GM12878 (cell line): ENCODE data around the gene ANKRD11. TPM values are rescaled to one million over a fixed set of nuclear protein-coding genes. Genes with fewer than 3 reads are reported as not detected.

Experiments
- ATAC-seq: fragments of 200-7000 bp; cut with Tn5 transposase; 3 replicates; pipeline ENCODE4 v1.9.1; 2020; ENCODE audit warnings: mild to moderate bottlenecking, moderate library complexity
- BruUV-seq: library from RNA; stranded (reverse); fragments of 400-500 nt; replicated peaks from 2 replicates; lab custom pipeline; 2021; lab: Mats Ljungman, UMichigan
- CTCF ChIA-PET: fragments of 300-600 bp; sonication (Branson Sonifier 250); formaldehyde crosslinking; extraction: SDS; loops from one replicate; lab custom pipeline; 2021; ENCODE audit warnings: inconsistent platforms; lab: Yijun Ruan, JAX
- POLR2A ChIA-PET: fragments of 350-600 bp; formaldehyde crosslinking; extraction: SDS; loops from one replicate; lab custom pipeline; 2021; ENCODE audit warnings: inconsistent platforms; lab: Charles Lee
- RAD21 ChIA-PET: fragments of 300-600 bp; sonication (Branson Sonifier 250); formaldehyde crosslinking; loops from one replicate; lab custom pipeline; 2023; ENCODE audit warnings: antibody characterized with exemption; ENCODE audit not compliant: unreplicated experiment; lab: Charles Lee
- SMC1A ChIA-PET: fragments of 300-600 bp; sonication (Branson Sonifier 250); formaldehyde crosslinking; loops from one replicate; lab custom pipeline; 2023; ENCODE audit not compliant: unreplicated experiment, uncharacterized antibody; lab: Charles Lee
- DNase-seq: peaks from one replicate; pipeline ENCODE4 v3.0.0-alpha.2; 2011; ENCODE audit warnings: low read depth, low spot score
- FAIRE-seq: peaks from 3 replicates; lab custom pipeline; 2011; peaks lifted over from hg19 to GRCh38; lab: Jason Lieb, UNC
- H2AFZ ChIP-seq: 2 replicates; pipeline ENCODE4 v1.6.0; 2011; ENCODE audit warnings: low read depth, low read length, control low read depth; ENCODE audit not compliant: control insufficient read depth
- H3K27ac ChIP-seq: 2 replicates; pipeline ENCODE4 v1.5.1; 2011; ENCODE audit warnings: control low read depth; ENCODE audit not compliant: control insufficient read depth, insufficient read depth
- H3K27me3 ChIP-seq, 2 experiments: replicated peaks in 1 of 2; 2 replicates each; pipeline versions ENCODE4 v1.6.0 to v1.6.1; 2011; ENCODE audit warnings: low read length in 1 of 2; ENCODE audit not compliant: control insufficient read depth in 2 of 2, insufficient read depth in 2 of 2
- H3K36me3 ChIP-seq, 2 experiments: 2 replicates each; pipeline ENCODE4 v1.5.1; 2011; ENCODE audit warnings: low read length in 1 of 2; ENCODE audit not compliant: control insufficient read depth in 2 of 2, insufficient read depth in 2 of 2
- H3K4me1 ChIP-seq: 2 replicates; pipeline ENCODE4 v1.6.1; 2011; ENCODE audit warnings: mild to moderate bottlenecking, low read length, moderate library complexity, mixed read lengths; ENCODE audit not compliant: control insufficient read depth, insufficient read depth
- H3K4me2 ChIP-seq: 2 replicates; pipeline ENCODE4 v1.6.0; 2011; ENCODE audit warnings: control low read depth; ENCODE audit not compliant: control insufficient read depth, insufficient read depth
- H3K4me3 ChIP-seq: fragments of 200-600 bp; sonication (generic); 2 replicates; pipeline ENCODE4 v1.5.1; 2016
- H3K79me2 ChIP-seq: 2 replicates; pipeline ENCODE4 v1.6.0; 2011; ENCODE audit warnings: low read length; ENCODE audit not compliant: control insufficient read depth, insufficient read depth
- H3K9ac ChIP-seq: 2 replicates; pipeline ENCODE4 v1.8.0; 2011; ENCODE audit warnings: low read length, control low read depth, mixed read lengths; ENCODE audit not compliant: control insufficient read depth, insufficient read depth
- H3K9me3 ChIP-seq: replicated peaks from 3 replicates; pipeline ENCODE4 v1.5.1; 2011; ENCODE audit warnings: mild to moderate bottlenecking, low read length; ENCODE audit not compliant: control insufficient read depth, insufficient read depth
- H4K20me1 ChIP-seq: 2 replicates; pipeline ENCODE4 v1.6.0; 2011; ENCODE audit not compliant: control insufficient read depth, insufficient read depth
- CHD1 ChIP-seq: IDR thresholded peaks from 2 replicates; pipeline ENCODE4 v1.6.1; 2012; ENCODE audit warnings: low read depth, low read length, improper control_type of control experiment
- FOXM1 ChIP-seq: IDR thresholded peaks from 2 replicates; pipeline ENCODE4 v1.6.1; 2012; ENCODE audit warnings: low read depth, mild to moderate bottlenecking, inconsistent platforms, low read length, moderate library complexity
- HDGF ChIP-seq: fragments of 450-650 bp; IDR thresholded peaks from 2 replicates; pipeline ENCODE4 v1.6.1; 2016; ENCODE audit warnings: antibody characterized with exemption
- IKZF2 ChIP-seq, 2 experiments: fragments of 450-650 bp; IDR thresholded peaks; 2 replicates each; pipeline ENCODE4 v1.6.1; 2017; ENCODE audit warnings: mild to moderate bottlenecking in 2 of 2, moderate library complexity in 2 of 2
- IRF4 ChIP-seq: IDR thresholded peaks from 2 replicates; pipeline ENCODE4 v1.6.1; 2011; ENCODE audit warnings: low read depth, low read length
- JUNB ChIP-seq: IDR thresholded peaks from 2 replicates; pipeline ENCODE4 v1.6.1; 2016; ENCODE audit warnings: antibody characterized with exemption, mild to moderate bottlenecking
- KDM1A ChIP-seq: fragments of 200-600 bp; sonication (generic); IDR thresholded peaks from 2 replicates; pipeline ENCODE4 v1.6.1; 2016; ENCODE audit warnings: borderline replicate concordance
- LARP7 ChIP-seq: fragments of 450-650 bp; IDR thresholded peaks from 2 replicates; pipeline ENCODE4 v1.6.1; 2017; ENCODE audit warnings: mild to moderate bottlenecking
- MEF2A ChIP-seq: IDR thresholded peaks from 2 replicates; pipeline ENCODE4 v1.6.1; 2011; ENCODE audit warnings: low read depth, mild to moderate bottlenecking, low read length, moderate library complexity; ENCODE audit not compliant: insufficient read depth
- MTA3 ChIP-seq: IDR thresholded peaks from 2 replicates; pipeline ENCODE4 v1.6.1; 2012; ENCODE audit warnings: low read length, inconsistent platforms, borderline replicate concordance
- NFXL1 ChIP-seq: fragments of 450-650 bp; IDR thresholded peaks from 2 replicates; pipeline ENCODE4 v1.6.1; 2017; ENCODE audit warnings: antibody characterized with exemption, mild to moderate bottlenecking, borderline replicate concordance
- NR2C1 ChIP-seq: fragments of 450-650 bp; IDR thresholded peaks from 2 replicates; pipeline ENCODE4 v1.6.1; 2017; ENCODE audit warnings: antibody characterized with exemption, mild to moderate bottlenecking, moderate library complexity
- NR2C2 ChIP-seq: IDR thresholded peaks from 2 replicates; pipeline ENCODE4 v1.6.1; 2011; ENCODE audit warnings: borderline replicate concordance, low read depth; ENCODE audit not compliant: control insufficient read depth, insufficient read length
- RB1 ChIP-seq: fragments of 450-650 bp; formaldehyde crosslinking; IDR thresholded peaks from 2 replicates; pipeline ENCODE4 v1.6.1; 2017; ENCODE audit warnings: mild to moderate bottlenecking, borderline replicate concordance
- RBBP5 ChIP-seq: fragments of 200-600 bp; sonication (generic); conservative IDR thresholded peaks from 2 replicates; pipeline ENCODE4 v1.6.1; 2016
- RCOR1 ChIP-seq: conservative IDR thresholded peaks from 2 replicates; pipeline ENCODE4 v1.6.1; 2012; ENCODE audit warnings: low read depth, low read length, improper control_type of control experiment
- RELA ChIP-seq: fragments of 450-650 bp; IDR thresholded peaks from 2 replicates; pipeline ENCODE4 v1.8.0; 2014; ENCODE audit warnings: borderline replicate concordance; ENCODE audit not compliant: partially characterized antibody
- SIN3A ChIP-seq: IDR thresholded peaks from 2 replicates; pipeline ENCODE4 v1.6.1; 2012; ENCODE audit warnings: low read depth, low read length, improper control_type of control experiment
- SMAD1 ChIP-seq: fragments of 450-650 bp; IDR thresholded peaks from 2 replicates; pipeline ENCODE4 v1.6.1; 2018; ENCODE audit warnings: mild to moderate bottlenecking, low read depth; ENCODE audit not compliant: partially characterized antibody
- SMC3 ChIP-seq: IDR thresholded peaks from 2 replicates; pipeline ENCODE4 v1.6.1; 2011; ENCODE audit warnings: low read length, improper control_type of control experiment, borderline replicate concordance
- TAF1 ChIP-seq: IDR thresholded peaks from 2 replicates; pipeline ENCODE4 v1.6.1; 2011; ENCODE audit warnings: mild to moderate bottlenecking, low read depth, low read length, borderline replicate concordance
- TCF12 ChIP-seq: IDR thresholded peaks from 2 replicates; pipeline ENCODE4 v1.6.1; 2011; ENCODE audit warnings: low read depth, mild to moderate bottlenecking, low read length
- TCF3 ChIP-seq: IDR thresholded peaks from 2 replicates; pipeline ENCODE4 v1.6.1; 2012; ENCODE audit warnings: low read depth, mild to moderate bottlenecking, low read length, borderline replicate concordance; ENCODE audit not compliant: insufficient read depth
- TCF7 ChIP-seq: IDR thresholded peaks from 2 replicates; pipeline ENCODE4 v1.6.1; 2014; ENCODE audit warnings: antibody characterized with exemption, borderline replicate concordance
- ZNF384 ChIP-seq: IDR thresholded peaks from 2 replicates; pipeline ENCODE4 v1.6.1; 2012; ENCODE audit warnings: low read depth, mild to moderate bottlenecking, low read length, improper control_type of control experiment, borderline replicate concordance
- WGBS: methylation state at CpG from one replicate; pipeline ENCODE4 v1.1.6; 2016; ENCODE audit warnings: low lambda C conversion rate; ENCODE audit not compliant: insufficient replicate concordance, insufficient coverage; ENCODE audit errors: missing lambda C conversion rate; 5-methylcytosine and 5-hydroxymethylcytosine counted together
- in situ Hi-C: fragments of 300-500 bp; cut with MboI; formaldehyde crosslinking; loops from 9 replicates; pipeline ENCODE4 v1.14.3; 2018; ENCODE audit warnings: mixed read lengths
- intact Hi-C: fragments of 100-400 bp; cut with micrococcal nuclease; formaldehyde crosslinking; loops from one replicate; pipeline ENCODE4 v1.14.2; 2022; ENCODE audit not compliant: unreplicated experiment
- polyA plus RNA-seq, 11 experiments: library from polyadenylated mRNA; depleted of rRNA in 4 of 11; unstranded in 6 of 11; stranded (reverse) in 5 of 11; fragments of >200 nt; fragmentation: Nextera tagmentation in 4 of 11; fragmentation: Illumina TruSeq in 1 of 11; extraction: Ambion mirVana in 4 of 11; extraction: Trizol in 1 of 11; gene quantifications; 1 replicate in 1 of 11; 2 replicates in 10 of 11; pipeline versions ENCODE4 v1.2.1 to v1.2.3, GENCODE V29; 2011 to 2016; ENCODE audit warnings: inconsistent platforms in 2 of 11, missing spikeins in 2 of 11, low read depth in 1 of 11
- total RNA-seq, 4 experiments: library from RNA; depleted of rRNA in 3 of 4; stranded (reverse); fragments of >200 nt in 3 of 4; fragmentation: Illumina TruSeq in 1 of 4; extraction: Trizol in 1 of 4; gene quantifications; 2 replicates each; pipeline versions ENCODE4 v1.2.1 to v1.2.3, GENCODE V29; 2013 to 2021
- TF ChIP-seq, protein P1 (sequence below): fragments of 450-650 bp; IDR thresholded peaks from 2 replicates; pipeline ENCODE4 v1.6.1; 2017; ENCODE audit warnings: borderline replicate concordance
- TF ChIP-seq, protein P2 (sequence below): IDR thresholded peaks from 2 replicates; pipeline ENCODE4 v1.6.1; 2012; ENCODE audit warnings: low read depth, low read length, improper control_type of control experiment

Gene ANKRD11
- total and polyA plus RNA-seq, 10 of the 15 experiments (the other 5 are each of a cell fraction or from before 2014, with no cell fraction given), result 5.1 to 103 (median 27.4) TPM

DNA sequence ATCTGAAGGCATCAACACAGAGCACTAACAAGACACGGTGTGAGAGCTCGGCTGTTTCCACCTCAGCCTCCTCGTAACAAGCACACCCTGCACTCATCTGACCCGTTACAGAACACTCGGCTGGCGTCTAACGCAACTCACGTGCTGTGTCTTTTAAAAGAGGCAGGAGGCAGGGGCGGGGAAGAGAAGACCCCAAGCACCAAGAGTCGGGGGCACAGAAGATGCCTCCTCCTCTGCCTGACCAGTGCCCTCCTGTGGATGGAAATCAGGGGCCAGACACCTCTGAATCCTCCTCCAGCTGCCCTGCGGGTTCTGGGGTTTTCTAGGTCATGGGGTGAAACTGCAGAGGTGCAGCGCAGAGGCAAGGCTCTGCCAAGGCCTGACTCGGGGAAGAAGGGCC lies 198.6 kb downstream of the ANKRD11 start:
- peaks cover 6% of the 10 kb centered on the region for H4K20me1 ChIP-seq
- SMC1A ChIA-PET, result no interaction called here

DNA sequence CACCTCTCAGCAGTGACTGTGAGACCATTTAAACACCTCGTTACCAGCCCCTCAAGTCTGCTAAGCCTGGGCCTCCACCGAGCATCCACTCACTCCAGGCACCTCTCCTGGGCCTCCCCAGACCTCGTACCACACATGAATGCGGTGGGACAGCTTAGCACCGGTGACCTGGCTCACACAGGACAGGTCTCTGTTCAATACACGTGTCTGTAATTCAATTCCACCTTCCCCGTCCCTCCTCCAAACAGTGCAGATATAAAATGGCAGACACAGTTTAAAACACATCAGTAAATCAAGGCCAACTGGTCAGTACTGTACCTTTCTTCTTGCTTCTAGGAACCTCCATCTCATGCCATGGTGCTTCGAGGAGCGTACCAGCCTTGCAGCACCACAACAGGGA lies 199.0 kb downstream of the ANKRD11 start:
- CTCF ChIA-PET, result no interaction called here
- no peaks in the 10 kb centered on the region; the same call in none of the 2 replicates for H3K79me2 ChIP-seq
- TF ChIP-seq NR2C1 (no peak), NR2C2 (no peak), TCF7 (no peak), RB1 (no peak), RBBP5 (no peak), TAF1 (no peak), MEF2A (no peak), NFXL1 (no peak), CHD1 (no peak), RELA (no peak), FOXM1 (no peak)
- TF ChIP-seq, protein P1, sequence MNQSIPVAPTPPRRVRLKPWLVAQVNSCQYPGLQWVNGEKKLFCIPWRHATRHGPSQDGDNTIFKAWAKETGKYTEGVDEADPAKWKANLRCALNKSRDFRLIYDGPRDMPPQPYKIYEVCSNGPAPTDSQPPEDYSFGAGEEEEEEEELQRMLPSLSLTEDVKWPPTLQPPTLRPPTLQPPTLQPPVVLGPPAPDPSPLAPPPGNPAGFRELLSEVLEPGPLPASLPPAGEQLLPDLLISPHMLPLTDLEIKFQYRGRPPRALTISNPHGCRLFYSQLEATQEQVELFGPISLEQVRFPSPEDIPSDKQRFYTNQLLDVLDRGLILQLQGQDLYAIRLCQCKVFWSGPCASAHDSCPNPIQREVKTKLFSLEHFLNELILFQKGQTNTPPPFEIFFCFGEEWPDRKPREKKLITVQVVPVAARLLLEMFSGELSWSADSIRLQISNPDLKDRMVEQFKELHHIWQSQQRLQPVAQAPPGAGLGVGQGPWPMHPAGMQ, result no peak

More for the DNA sequence above, 198.6 kb downstream of the ANKRD11 start:
- intact Hi-C loops (no loop called here), in situ Hi-C loops (no loop called here)
- Histone ChIP-seq H3K4me2 (no peak overlapping the region), H3K9me3 (no peaks in the 10 kb centered on the region), H2AFZ (no peak overlapping the region), H3K27ac (no peak overlapping the region), H3K36me3 (peaks cover 15 to 33% of the 10 kb centered on the region in 2 experiments), H3K79me2 (no peaks in the 10 kb centered on the region; the same call in none of the 2 replicates), H3K4me1 (no peaks in the 10 kb centered on the region), H3K4me3 (no peak overlapping the region), H3K9ac (no peak overlapping the region), H3K27me3 (no peaks in the 10 kb centered on the region)
- WGBS, result 93% methylated on average over 13 of the region's 13 CpGs
- ChIA-PET RAD21 (no interaction called here), CTCF (no interaction called here), POLR2A (interaction anchor here (1.3 kb wide), 1 partner anchor 29 kb away, joined by 3 read pairs; no protein-coding TSS in a partner anchor)
- BruUV-seq, result no TSS peak
- FAIRE-seq (no peak), DNase-seq (no peak), ATAC-seq (no peak)
- no peak for TF ChIP-seq MTA3
- TF ChIP-seq SIN3A, result no peak
- no peak for TF ChIP-seq SMC3
- TF ChIP-seq, protein P2, sequence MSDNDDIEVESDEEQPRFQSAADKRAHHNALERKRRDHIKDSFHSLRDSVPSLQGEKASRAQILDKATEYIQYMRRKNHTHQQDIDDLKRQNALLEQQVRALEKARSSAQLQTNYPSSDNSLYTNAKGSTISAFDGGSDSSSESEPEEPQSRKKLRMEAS, result no peak
- no peak for TF ChIP-seq IRF4
- no peak for TF ChIP-seq RCOR1
- TF ChIP-seq SMAD1, result no peak
- no peak for TF ChIP-seq KDM1A
- TF ChIP-seq RELA, result no peak
- no peak for TF ChIP-seq ZNF384
- TF ChIP-seq TCF7, result no peak
- no peak for TF ChIP-seq JUNB
- TF ChIP-seq IKZF2 (IDR thresholded peaks at IDR 0.05), result no peak
- no peak for TF ChIP-seq HDGF
- no peak for TF ChIP-seq TCF3
- TF ChIP-seq TCF12, result no peak
- TF ChIP-seq LARP7, result no peak

More for the DNA sequence above, 199.0 kb downstream of the ANKRD11 start:
- Histone ChIP-seq H3K4me2 (no peak overlapping the region), H3K9me3 (no peaks in the 10 kb centered on the region), H3K36me3 (peaks cover 19 to 33% of the 10 kb centered on the region in 2 experiments), H2AFZ (no peak overlapping the region), H3K27me3 (no peaks in the 10 kb centered on the region), H3K9ac (no peak overlapping the region), H4K20me1 (peaks cover 3% of the 10 kb centered on the region), H3K4me3 (no peak overlapping the region), H3K27ac (no peak overlapping the region), H3K4me1 (no peaks in the 10 kb centered on the region)
- no peak for ATAC-seq
- in situ Hi-C loops, result no loop called here
- no peak for DNase-seq
- POLR2A ChIA-PET, result no interaction called here
- RAD21 ChIA-PET, result no interaction called here
- no TSS peak for BruUV-seq
- 79% methylated on average over 9 of the region's 9 CpGs for WGBS
- intact Hi-C loops, result no loop called here
- SMC1A ChIA-PET, result no interaction called here
- no peak for FAIRE-seq
